Adrenal gland (tissue), 5 donors: ENCODE results near the gene LRRTM4.

Experiments used
- POLR2A ChIP-seq, 2 donors: fragments of 450-650 bp; IDR thresholded peaks; one replicate each; pipeline ENCODE4 v1.6.1; 2017; ENCODE audit warnings: antibody characterized with exemption in 2 of 2, mild to moderate bottlenecking in 2 of 2, moderate library complexity in 1 of 2
- TF ChIP-seq, protein P1 (sequence below), 6 experiments: fragments of 450-650 bp in 4 of 6; fragments of 200-600 bp in 2 of 6; sonication (generic) in 1 of 6; IDR thresholded peaks; 1 replicate in 5 of 6; 2 replicates in 1 of 6; pipeline versions ENCODE4 v1.5.1 to v1.8.0; 2016 to 2021; ENCODE audit warnings: antibody characterized with exemption in 6 of 6, mild to moderate bottlenecking in 2 of 6, moderate library complexity in 1 of 6
- donor health status: DM: no; HTN: no; CAD: no.

GRCh38 chr2:77508511-77508910 lies 13.7 kb downstream of the LRRTM4 start:
- TF ChIP-seq, protein P1, sequence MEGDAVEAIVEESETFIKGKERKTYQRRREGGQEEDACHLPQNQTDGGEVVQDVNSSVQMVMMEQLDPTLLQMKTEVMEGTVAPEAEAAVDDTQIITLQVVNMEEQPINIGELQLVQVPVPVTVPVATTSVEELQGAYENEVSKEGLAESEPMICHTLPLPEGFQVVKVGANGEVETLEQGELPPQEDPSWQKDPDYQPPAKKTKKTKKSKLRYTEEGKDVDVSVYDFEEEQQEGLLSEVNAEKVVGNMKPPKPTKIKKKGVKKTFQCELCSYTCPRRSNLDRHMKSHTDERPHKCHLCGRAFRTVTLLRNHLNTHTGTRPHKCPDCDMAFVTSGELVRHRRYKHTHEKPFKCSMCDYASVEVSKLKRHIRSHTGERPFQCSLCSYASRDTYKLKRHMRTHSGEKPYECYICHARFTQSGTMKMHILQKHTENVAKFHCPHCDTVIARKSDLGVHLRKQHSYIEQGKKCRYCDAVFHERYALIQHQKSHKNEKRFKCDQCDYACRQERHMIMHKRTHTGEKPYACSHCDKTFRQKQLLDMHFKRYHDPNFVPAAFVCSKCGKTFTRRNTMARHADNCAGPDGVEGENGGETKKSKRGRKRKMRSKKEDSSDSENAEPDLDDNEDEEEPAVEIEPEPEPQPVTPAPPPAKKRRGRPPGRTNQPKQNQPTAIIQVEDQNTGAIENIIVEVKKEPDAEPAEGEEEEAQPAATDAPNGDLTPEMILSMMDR (IDR thresholded peaks at IDR 0.05), result no peak
- no peak for TF ChIP-seq POLR2A (IDR thresholded peaks at IDR 0.05)
